Astrocyte (in vitro differentiated cells and primary cell): ENCODE results near the gene PPARG.

Source experiments
- EZH2 ChIP-seq: IDR thresholded peaks from 2 replicates; pipeline ENCODE4 v1.6.1; 2012; ENCODE audit warnings: mild to moderate bottlenecking, low read length, inconsistent platforms; ENCODE audit not compliant: insufficient read depth
- TF ChIP-seq, protein P1 (sequence below): IDR thresholded peaks from 2 replicates; pipeline ENCODE4 v1.5.1; 2011; ENCODE audit warnings: low read depth, mild to moderate bottlenecking, inconsistent platforms, low read length, moderate library complexity; ENCODE audit not compliant: insufficient read depth

DNA sequence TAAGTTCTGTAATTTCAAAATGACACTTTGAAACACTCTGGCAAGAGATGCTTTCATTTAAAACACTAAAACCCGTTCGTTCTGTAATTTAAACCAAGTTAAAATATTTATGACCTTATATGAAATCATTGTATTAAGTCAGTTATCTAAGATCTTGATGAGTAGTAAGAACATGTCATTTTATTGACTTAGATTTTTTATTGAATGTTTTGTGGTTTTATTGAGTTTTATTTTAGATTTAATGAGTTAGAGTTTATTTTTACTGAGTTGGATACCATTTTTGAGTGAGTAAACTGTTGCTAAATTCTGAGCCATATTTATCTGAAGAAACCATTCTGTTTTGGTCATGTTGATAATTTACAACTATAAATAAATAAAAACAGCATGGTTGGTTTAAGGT lies 94.3 kb downstream of the PPARG start:
- TF ChIP-seq, protein P1, sequence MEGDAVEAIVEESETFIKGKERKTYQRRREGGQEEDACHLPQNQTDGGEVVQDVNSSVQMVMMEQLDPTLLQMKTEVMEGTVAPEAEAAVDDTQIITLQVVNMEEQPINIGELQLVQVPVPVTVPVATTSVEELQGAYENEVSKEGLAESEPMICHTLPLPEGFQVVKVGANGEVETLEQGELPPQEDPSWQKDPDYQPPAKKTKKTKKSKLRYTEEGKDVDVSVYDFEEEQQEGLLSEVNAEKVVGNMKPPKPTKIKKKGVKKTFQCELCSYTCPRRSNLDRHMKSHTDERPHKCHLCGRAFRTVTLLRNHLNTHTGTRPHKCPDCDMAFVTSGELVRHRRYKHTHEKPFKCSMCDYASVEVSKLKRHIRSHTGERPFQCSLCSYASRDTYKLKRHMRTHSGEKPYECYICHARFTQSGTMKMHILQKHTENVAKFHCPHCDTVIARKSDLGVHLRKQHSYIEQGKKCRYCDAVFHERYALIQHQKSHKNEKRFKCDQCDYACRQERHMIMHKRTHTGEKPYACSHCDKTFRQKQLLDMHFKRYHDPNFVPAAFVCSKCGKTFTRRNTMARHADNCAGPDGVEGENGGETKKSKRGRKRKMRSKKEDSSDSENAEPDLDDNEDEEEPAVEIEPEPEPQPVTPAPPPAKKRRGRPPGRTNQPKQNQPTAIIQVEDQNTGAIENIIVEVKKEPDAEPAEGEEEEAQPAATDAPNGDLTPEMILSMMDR: no peak
- no peak for TF ChIP-seq EZH2
